GM19467 (cell line): ENCODE data around the gene NFATC3.

Experiments used
- ATAC-seq: cut with Tn5 transposase; IDR thresholded peaks from one replicate; pipeline ENCODE4 v1.9.1; 2021; ENCODE audit warnings: mild to moderate bottlenecking, moderate library complexity; ENCODE audit not compliant: unreplicated experiment

NFATC3 gene

DNA sequence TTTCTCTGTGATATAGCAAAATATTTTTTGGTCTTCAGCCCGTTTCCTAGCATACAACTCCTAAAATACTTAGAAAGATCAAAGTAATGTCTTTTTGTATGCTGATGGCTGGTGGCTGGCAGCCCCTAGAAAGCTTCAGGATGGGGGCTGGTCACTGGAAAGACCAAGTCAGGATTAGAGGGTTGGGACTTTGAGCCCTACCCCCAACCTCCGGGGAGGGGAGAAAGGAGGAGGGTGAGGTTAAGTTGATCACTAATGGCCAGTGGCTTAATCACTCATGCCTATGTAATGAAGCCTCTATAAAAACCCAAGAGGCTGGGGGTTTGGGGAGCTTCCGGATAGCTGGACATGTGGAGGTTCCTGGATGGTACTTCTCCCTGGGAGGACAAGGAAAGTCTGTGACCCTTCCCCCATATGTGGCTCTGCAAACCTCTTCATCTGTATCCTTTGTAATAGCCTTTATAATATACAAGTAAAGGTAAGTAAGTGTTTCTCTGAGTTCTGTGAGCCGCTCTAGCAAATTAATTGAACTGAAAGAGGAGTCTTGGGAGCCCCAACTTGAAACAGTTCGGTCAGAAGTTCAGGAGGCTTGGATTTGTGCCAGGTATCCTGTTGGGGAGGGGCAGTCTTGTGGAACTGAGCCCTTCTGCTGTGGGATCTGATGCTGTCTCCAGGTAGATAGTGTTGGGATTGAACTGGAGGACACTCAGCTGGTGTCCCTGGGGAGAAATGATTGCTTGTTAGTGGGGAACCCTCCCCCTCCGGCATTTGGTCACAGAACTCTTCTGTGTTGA, 182.6 kb downstream of the NFATC3 start:
- ATAC-seq: no peak

DNA sequence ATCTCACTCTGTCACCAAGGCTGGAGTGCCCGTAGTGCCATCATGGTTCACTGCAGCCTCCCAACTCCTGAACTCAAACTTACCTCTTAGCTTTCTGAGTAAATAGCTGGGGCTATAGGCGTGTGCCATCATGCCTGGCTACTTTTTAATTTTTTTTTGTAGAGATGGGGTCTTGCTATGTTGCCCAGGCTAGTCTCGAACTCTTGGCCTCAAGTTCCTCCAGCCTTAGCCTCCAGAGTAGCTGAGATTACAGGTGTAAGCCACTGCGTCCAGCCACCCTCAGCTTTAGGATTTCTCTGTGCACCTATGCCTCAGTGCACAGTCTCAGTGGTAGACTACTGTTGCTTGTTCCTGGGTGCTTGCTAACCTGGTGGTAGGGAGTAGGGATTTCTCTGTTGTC, 184.6 kb downstream of the NFATC3 start:
- ATAC-seq: no peak

GRCh38 chr16:68270353-68270752, 185.2 kb downstream of the NFATC3 start:
- ATAC-seq: no peak

GRCh38 chr16:68272507-68273209, 187.5 kb downstream of the NFATC3 start:
- no peak for ATAC-seq

GRCh38 chr16:68273459-68273858, 188.3 kb downstream of the NFATC3 start:
- ATAC-seq: no peak

- ATAC-seq: no peak
Measured at GRCh38 chr16:68273896-68274295, 188.7 kb downstream of the NFATC3 start.

- ATAC-seq: no peak
Measured at GRCh38 chr16:68274441-68274840, 189.3 kb downstream of the NFATC3 start.

GRCh38 chr16:68275611-68276191, 190.5 kb downstream of the NFATC3 start:
- peak; percentile 53 for ATAC-seq

DNA sequence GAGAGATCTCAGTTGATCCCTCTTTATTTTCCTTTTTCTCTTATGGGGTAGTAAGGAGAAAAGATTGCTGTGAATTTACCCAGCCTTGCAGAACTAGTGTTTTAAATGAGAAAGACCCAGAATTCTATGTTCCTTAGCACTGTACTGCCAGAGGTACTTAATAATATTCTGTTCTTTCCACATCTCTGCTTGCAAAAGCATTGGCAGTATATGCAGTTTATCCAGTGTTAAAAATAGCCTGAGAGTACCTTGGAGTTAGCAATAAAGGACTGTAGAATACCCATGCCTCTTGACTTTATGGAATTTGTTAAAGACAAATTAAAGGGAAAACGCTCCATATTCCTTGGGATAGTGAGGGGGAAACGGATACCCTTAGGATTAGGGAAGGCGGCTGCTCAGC, 191.1 kb downstream of the NFATC3 start:
- no peak for ATAC-seq
